ENCODE results near the gene KCNN3.

DNA sequence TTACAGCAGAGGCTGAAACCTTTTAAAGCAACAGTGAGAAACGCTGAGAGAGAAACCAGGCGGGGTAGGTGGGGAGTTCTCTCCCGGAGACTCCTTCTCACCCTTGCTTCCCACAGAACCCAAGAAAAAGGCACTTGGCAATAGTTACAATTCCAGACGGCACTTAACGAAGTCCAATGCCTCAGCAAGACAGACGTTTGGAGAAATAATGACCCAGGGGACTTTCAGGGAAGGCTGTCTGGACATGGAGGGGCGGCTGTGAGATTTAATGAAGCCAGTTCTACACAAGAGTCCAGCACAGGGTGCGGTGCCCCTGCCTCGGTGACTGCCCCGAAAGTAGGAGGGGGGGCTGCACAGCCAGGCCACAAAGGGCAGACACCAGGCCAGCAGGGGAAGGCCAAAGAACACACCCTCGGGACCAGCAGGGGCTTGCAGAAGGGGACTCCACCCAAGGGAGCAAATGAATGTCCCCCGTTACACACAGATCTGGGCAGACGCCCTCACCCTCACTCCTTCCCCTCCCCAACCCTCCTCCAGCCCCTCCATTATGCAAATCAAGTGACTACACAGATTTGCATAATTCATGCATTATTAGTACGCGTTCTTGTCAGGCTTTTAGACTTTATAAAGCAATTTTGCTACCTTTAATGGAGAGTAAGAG lies 26.3 kb downstream of the KCNN3 start:
- TF ChIP-seq, protein P1, sequence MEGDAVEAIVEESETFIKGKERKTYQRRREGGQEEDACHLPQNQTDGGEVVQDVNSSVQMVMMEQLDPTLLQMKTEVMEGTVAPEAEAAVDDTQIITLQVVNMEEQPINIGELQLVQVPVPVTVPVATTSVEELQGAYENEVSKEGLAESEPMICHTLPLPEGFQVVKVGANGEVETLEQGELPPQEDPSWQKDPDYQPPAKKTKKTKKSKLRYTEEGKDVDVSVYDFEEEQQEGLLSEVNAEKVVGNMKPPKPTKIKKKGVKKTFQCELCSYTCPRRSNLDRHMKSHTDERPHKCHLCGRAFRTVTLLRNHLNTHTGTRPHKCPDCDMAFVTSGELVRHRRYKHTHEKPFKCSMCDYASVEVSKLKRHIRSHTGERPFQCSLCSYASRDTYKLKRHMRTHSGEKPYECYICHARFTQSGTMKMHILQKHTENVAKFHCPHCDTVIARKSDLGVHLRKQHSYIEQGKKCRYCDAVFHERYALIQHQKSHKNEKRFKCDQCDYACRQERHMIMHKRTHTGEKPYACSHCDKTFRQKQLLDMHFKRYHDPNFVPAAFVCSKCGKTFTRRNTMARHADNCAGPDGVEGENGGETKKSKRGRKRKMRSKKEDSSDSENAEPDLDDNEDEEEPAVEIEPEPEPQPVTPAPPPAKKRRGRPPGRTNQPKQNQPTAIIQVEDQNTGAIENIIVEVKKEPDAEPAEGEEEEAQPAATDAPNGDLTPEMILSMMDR (IDR thresholded peaks at IDR 0.05) = no peak
- TF ChIP-seq POLR2A (IDR thresholded peaks at IDR 0.05) = no peak
